HG03432 (cell line): ENCODE measurements around the gene FAM149B1.
"Not testable (repeated sequence)": the region's sequence is repeated elsewhere in the genome, so short reads cannot be mapped to it uniquely, and the experiment has no call there.

Source experiments
- ATAC-seq: cut with Tn5 transposase; IDR thresholded peaks from one replicate; pipeline ENCODE4 v1.9.1; 2021; ENCODE audit warnings: mild to moderate bottlenecking, moderate library complexity; ENCODE audit not compliant: unreplicated experiment

Gene FAM149B1

DNA sequence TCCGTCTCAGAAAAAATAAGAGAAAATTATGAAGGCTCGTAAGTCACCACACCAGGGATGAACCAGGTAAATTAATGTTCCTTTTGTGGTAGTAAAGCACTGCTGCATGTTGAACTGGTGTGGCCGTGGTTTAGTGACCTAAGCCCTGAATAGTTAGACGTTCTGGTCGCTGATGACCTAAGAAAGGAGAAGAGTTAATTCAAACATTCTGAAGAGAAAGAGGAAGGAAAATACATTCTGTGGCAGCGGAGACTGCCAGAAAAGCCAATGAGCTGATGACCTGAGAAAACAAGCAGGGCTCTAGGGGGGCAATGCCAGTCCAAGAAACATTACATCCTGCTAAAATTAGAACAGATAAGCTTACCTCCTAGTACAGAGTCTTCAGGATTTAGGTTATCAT lies 61.6 kb downstream of the FAM149B1 start:
- no peak for ATAC-seq

DNA sequence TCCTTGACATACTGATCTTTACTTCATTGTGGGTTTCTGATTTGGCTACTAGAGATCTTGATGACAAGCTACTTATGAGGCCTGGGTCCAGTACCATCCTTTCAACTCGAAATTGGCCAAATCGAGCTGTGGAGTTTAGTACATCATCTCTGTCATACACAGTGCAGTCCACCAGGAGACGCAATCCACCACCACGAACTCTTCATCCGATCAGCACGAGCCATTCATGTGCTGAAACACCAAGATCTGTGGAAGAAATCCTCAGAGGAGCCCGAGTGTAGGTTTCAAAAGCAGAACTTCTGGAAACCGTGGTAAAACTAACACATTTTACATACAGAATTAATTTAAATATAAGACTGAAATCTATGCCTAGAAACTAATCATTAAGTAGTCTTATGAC lies 65.0 kb downstream of the FAM149B1 start:
- ATAC-seq = no peak

DNA sequence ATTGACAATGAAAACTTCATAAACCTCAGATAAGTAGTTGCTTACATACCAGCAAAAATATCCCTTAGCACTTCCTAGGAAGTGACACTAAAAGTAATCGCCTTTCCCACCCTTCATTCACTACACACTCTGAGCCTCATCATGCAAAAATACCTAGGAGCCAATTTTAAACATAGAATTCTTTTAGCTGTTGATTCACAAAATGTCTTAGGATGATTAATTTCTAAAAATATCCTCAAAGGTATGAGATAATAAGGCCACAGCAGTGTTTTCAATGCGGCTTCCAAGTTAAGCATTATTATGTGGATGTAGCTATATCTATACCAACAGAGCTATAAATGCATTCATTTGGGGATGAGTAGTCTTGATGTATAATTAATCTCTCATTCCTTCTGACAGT lies 66.0 kb downstream of the FAM149B1 start:
- ATAC-seq = no peak

DNA sequence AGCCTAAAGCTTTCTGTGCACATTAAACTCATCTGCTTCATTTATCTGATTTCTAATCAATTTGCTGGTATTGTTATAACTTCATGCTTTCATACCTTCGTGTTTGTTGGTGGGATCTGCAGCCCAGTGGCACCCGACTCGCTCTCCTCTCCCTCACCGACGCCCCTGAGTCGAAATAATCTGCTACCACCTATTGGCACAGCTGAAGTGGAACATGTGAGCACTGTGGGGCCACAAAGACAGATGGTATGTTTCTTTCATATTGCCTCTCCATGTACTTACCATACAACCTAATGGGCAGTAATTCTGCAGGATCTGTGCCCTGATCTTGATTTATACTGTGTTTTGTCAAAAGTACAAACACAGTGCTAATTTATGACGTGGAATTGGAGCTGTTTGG lies 66.8 kb downstream of the FAM149B1 start:
- no peak for ATAC-seq

DNA sequence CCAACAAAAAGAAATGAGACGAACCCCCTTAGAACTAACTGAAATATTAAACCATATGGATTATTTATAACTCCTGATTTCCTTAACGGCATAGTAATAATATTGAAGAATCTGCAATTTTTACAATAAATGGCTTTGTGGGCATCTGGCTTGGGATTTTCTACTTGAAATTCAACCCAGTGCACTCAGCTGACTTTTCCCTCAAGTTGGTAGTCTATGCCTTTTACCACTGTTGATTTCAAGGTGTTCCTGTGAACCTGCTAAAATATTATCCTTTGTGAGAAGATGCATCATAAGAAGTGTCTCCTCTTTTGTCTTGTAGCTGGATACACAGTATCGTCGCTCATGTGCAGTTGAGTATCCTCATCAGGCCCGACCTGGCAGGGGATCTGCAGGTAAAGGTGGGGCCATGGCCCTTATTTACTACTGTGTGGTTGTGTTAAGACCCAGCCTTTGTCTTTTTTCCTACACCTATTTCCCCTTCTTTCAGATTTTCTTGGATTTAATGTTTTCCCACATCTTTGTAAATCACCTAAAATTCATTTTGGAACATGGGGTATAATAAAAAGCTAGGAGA lies 71.2 kb downstream of the FAM149B1 start:
- ATAC-seq = no peak

DNA sequence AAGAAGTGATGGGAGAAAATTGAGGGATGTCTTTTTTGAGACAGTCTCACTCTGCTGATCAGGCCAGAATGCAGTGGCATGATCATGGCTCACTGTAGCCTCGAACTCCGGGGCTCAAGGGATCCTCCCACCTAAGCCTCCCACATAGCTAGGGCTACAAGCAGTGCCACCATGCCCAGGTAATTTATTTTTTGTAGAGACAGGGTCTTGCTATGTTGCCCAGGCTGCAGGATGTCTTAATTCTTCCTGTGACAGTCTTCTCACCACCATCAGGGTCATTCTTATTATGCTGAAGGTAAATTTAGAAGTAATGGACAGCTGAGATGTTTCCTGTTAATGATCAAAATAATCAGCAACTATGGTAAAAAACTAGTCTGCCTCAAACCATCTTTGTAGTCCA lies 72.0 kb downstream of the FAM149B1 start:
- no peak for ATAC-seq

DNA sequence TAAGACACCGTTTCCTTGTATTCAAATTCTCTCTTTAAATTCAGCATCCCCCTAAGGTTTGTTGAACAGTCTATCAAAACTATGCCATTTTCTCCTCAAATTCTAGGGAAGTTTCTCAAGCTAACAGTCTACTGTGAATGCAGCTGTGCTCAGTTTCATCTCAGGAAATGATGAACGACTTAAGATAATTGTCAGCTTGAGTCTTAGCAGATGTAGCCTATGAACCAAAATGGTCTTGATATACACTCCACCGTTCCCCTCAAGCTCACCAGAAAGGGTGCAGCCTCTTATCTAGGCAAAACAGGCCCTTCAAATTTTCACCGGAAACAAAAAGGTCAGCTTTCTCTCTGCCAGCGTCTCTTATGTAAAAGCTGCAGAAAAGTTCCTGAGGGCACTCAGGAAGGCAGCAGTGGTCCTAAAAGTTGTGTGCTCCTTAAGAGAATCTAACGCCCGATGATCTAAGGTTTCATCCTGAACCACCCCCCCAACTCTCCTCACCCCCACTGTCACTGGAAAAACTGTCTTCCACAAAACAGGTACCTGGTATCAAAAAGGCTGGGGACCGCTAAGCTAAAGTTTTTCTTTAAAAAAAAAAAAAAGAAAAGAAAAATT lies 77.1 kb downstream of the FAM149B1 start:
- no peak for ATAC-seq

DNA sequence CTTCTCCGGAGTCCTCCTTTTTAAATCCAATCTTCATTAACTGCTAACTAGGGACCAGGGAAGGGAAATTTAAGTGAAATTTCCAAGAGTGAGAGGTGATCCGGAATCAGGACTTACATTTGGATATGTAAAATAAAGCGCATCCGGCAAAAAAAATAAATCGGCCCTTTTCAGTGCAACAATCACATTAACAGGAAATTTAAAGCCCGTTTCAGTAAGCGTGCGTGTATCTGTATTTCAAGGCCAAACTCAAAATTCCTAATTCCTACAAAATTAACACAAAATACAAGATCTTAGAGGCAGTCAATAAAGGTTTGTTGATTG lies 78.4 kb downstream of the FAM149B1 start:
- no peak for ATAC-seq

DNA sequence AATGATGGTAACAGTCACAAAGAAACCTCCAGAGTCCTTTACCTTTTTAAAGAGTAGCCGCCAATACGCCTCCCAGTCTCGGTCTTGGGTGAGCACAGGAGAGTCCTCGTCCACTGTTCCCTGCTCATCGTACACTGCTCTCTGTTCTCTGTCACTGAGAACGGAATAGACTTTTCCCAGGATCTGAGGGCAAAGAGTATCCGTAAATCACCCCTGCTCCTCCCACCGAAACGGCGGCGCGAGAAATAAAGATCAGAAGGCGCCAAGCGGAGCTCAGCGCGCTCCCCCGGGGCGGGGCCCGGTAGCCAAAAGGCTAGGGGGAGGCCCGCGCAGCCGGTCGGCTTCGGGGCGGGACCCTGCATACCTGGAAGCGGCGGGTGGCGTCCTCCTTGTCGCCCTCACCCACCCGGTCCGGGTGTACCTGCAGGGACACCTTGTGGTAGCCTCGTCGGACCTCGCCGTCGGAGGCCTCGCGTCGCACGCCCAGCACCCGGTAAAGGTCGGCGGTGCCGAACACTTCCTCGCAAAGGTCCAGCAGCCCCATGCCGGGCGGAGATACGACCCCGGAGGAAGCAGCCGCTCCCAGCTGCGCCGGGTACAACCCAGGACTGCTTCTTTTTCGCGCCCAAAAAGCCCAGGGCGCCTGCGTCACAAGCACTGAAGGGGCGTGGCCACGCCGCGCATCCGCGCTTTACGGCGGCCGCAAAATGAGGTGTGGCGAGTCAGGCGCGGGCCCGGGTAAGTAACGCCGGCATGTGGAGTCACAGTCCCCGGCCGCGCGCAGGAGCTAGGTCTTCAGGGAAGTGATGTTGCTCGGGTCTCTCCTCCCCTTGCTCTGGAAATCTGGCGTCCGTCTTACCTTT lies 79.0 kb downstream of the FAM149B1 start, which contains the start of gene DNAJC9:
Gene DNAJC9 (minus strand): TSS at position 610 of the 863 bp plus-strand sequence. CDS start 66 bp downstream, at position 544.
- peak; percentile 87 for ATAC-seq

DNA sequence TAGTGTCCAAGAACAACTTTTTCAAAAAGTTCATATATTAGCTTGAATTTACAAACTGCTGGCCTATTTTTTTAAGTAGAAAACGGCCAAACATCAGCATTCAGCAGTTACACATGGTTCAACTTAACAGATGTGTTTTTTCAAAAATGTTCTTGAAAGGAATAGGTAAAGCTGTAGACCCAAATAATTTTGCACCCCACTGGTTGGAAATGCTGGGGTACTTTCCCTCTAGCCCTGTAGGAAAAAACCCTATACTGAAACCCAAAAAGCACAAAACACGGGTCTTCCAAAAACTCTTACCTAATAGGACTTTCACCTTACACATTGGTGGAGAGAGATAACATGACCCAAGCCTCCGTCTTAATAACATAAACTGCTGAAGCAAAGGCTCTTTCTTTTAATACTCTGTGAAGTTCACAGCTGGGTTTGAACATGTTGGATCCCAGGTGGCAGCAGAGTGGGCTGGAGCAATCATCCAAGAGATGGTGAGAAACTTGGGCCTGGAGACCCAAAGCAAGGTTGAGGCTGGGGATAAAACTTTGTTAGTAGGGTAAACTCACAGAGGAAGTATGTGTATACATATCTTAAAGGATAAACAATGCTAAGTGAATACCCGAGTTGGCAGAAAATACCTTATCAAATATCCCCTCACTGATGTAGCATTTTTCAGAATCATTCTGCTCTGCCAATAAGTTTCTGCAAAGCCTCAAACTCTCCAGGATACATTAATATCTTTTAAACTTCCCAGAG lies 79.8 kb downstream of the FAM149B1 start:
- no peak for ATAC-seq

DNA sequence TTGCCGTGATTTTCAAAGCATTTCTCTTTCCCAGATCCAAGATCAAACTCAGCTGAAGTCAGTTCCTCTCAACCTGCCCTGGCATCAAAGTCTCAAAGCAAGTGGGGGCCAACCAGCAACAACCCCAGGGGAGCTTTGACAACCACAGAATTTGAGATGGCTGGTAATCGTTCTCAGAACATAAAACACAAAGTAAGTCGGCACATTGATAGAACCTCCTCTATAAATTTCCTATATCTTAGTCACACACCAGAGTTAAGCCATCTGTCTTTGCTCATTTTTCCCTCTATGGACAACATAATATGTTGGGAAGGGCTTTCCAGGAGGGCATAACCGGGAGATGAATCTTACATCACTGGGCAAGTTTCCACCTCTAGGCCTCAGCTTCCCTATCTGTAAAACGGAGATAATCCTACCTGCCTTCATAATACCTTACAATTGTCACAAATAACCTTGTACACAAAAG lies 80.4 kb downstream of the FAM149B1 start:
- ATAC-seq = no peak

DNA sequence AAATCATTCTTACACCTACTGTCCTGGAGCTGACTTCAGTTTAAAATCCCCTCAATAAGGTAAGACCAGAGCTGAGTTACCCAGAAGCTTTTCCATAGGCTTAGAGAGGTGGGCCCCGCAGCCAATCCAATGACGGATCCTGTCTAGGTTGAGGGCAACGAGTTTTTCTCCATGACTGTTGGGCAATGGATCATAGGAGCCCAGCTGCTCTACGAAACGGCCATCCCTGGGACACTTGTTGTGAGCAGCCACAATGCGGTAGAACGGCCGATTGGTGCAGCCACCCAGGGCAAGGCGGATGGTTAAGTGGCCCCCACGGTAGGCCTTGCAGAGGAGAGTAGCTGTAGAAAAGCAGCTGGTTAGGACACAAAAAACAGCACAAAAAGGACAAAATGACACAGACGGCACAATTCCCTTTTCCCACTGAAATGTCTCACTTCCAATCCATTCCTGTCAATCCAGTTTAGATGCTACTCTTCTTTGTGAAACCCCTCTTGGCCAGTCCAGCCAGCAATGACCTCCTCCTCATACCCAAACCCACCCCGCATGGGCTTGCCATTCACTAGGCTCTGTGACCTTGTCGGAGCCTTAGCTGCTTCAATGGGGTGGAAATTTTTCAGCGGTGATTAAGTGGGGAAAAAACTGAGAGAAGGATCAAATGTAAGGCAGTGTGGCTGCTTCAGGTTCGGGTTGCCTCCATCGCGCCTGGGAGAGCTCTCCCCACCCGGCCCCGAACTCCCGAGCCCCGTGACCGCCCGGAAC lies 83.9 kb downstream of the FAM149B1 start:
- no peak for ATAC-seq

DNA sequence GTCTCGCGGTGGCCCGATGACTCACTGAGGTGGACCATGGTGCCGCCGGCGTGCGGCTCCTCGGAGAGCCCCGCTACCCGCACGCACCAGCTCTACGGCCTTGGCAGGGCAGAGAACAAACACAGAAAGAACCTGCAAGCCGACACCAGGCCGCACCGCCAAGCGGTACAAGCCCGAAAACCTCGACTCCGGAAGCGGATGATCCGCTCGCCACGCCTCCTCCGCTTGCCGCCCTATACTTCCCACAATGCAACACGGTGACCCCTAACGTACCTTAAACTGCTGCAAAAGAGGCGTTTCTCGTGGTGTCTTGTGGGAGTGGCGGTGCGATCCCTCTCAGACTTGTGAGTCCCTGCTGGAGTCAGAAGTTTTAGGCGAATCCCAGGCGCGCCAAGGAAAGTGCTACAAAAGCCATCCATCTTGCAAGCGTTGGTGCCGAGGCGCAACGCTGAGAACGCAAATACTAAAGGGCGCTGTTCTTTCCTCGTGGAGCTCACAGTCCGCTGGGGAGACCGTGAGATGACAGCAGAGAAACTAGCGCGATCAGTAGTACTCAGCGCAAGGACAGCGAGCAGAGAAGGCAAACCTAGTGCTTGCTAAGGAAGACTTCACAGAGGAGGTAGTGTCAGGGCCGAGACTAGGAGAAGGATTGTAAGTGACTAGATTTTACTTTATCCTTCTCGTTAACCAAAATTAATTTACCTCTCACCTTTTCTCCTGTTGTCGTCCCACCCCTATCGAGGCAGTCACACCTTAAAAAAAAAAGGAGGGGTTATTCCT lies 84.7 kb downstream of the FAM149B1 start, which contains the start of gene MRPS16:
Gene MRPS16 (minus strand): TSS at position 200 of the 780 bp plus-strand sequence. CDS start 162 bp downstream, at position 38.
- ATAC-seq = peak; percentile 86

DNA sequence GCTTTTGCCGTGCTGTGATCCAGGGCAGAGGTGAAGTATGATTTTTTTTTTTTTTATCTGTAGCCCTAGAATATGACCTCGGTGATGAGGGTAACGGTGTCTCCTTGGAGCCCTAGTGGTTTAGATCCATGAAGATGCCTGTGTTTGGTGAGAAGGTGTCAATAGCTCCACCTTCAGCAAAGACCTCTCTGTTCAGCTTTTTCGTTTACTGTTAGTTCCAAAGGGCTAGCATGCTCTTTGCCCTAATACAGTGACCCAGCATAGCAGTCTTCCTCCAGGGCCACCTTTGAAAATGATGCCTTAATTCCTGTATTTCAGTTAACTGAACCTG lies 85.3 kb downstream of the FAM149B1 start:
- ATAC-seq = no peak

DNA sequence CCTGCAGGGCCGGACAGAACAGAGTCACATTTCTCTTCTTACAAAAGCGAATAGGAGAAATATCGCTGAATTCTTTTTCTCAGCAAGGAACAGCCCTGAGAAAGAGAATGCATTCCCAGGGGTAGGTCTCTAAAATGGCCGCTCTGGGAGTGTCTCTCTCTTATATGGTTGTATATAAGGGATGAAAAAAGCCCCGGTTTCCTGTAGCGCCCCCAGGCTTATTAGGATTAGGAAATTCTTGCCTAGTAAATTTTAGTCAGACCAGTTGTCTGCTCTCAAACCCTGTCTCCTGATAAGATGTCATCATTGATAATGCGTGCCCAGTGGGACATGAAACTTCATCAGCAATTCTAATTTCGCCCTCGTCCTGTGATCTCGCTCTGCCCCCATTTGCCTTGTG lies 90.7 kb downstream of the FAM149B1 start:
- ATAC-seq = not testable (repeated sequence)

DNA sequence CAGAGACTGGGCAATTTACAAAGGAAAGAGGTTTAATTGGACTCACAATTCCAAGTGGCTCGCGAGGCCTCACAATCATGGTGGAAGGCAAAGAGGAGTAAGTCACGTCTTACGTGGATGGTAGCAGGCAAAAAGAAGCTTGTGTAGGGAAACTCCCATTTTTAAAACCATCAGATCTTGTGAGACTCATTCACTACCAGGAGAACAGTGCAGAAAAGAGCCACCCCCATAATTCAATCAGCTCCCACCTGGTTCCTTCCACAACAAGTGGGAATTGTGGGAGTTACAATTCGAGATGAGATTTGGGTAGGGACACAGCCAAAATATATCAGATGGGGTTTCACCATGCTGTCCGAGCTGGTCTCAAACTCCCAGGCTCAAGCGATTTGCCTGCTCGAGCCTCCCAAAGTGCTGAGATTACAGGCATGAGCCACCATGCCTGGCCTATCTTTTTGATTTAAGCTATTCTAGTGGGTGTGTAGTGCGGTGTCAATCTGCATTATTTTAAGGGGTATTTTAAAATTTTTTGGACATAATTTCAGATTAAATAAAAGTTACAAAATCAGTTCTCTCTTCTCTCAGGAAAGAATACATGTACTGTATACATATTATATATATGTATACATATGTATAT lies 93.6 kb downstream of the FAM149B1 start:
- no peak for ATAC-seq

DNA sequence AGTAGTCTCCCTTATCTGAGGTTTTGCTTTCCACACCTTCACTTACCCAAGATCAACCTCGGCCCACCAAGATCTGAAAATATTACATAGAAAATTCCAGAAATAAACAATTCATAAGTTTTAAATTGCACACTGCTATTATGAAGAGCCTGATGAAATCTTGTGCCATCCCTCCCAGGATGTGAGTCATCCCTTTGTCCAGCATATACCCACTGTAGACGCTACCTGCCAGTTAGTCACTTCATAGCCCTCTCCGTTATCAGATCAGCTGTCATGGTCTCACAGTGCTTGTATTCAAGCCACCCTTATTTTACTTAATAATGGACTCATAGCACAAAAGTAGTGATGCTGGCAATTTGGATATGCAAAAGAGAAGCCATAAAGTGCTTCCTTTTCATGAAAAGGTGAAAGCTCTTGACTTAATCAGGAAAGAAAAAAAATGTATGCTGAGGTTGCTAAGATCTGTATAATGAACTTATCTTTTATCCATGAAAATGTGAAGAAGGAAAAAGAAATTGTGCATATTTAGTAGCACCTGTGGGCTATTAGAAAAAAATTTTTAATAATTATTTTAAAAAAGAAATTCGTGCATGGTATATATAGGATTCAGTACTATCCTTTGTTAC lies 94.3 kb downstream of the FAM149B1 start:
- ATAC-seq = no peak

DNA sequence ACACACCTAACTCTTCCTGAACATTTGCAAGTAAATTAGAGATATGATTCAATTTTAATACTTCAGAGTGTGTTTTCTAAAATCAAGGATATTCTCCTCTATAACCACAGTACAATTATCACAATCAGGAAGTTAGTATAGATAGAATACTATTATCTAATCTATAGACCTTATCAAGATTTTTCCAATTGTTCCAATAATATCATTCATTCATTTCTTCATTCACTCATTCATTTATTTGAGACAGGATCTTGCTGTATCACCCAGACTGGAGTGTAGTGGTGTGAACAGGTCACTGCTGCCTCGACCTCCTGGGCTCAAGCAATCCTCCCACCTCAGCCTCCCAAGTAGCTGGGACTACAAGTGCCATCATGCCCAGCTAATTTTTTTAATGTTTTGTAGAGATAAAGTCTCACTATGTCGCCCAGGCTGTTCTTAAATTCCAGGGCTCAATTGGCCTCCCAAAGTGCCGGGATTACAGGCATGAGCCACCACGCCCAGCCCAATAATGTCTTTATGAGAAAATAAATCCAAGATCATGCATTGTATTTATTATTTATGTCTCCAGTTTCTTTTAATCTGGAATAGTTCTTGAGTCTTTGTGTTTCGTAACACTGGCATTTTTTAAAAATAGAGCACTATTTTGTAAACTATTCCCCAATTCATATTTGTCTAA lies 95.1 kb downstream of the FAM149B1 start:
- ATAC-seq = no peak
